Stimulated activated naive CD8-positive, alpha-beta T cell treated with anti-CD3 and anti-CD28 coated beads, Interleukin-15, Interleukin-2, amounts not matched to agents 100 ng/mL and 50 ng/mL, for 24 hours (primary cell): ENCODE results near the gene SGCD.

ENCODE experiments used
- H3K27ac Mint-ChIP-seq: one replicate; pipeline ENCODE4 v1.8.0; 2021; ENCODE audit warnings: mild to moderate bottlenecking, mixed read lengths
- H3K27me3 Mint-ChIP-seq: one replicate; pipeline ENCODE4 v1.8.0; 2021; ENCODE audit warnings: mixed read lengths
- H3K36me3 Mint-ChIP-seq: one replicate; pipeline ENCODE4 v1.8.0; 2021; ENCODE audit warnings: low read depth, mixed read lengths
- H3K4me1 Mint-ChIP-seq: one replicate; pipeline ENCODE4 v1.8.0; 2021; ENCODE audit warnings: low read depth, mixed read lengths
- H3K4me3 Mint-ChIP-seq: one replicate; pipeline ENCODE4 v1.8.0; 2021; ENCODE audit warnings: mild to moderate bottlenecking, mixed read lengths
- H3K9me3 Mint-ChIP-seq: one replicate; pipeline ENCODE4 v1.8.0; 2021; ENCODE audit warnings: mixed read lengths

The SGCD gene

GRCh38 chr5:156556666-156557406, 229.9 kb downstream of the SGCD start:
- no peak overlapping the region for H3K4me3 Mint-ChIP-seq
- H3K4me1 Mint-ChIP-seq: no peaks in the 10 kb centered on the region
- H3K9me3 Mint-ChIP-seq: no peaks in the 10 kb centered on the region
- H3K36me3 Mint-ChIP-seq: no peaks in the 10 kb centered on the region
- H3K27ac Mint-ChIP-seq: no peak overlapping the region
- H3K27me3 Mint-ChIP-seq: peaks cover 4% of the 10 kb centered on the region

- no peak overlapping the region for H3K27ac Mint-ChIP-seq
- no peaks in the 10 kb centered on the region for H3K9me3 Mint-ChIP-seq
- peaks cover 8% of the 10 kb centered on the region for H3K27me3 Mint-ChIP-seq
- no peaks in the 10 kb centered on the region for H3K36me3 Mint-ChIP-seq
- no peak overlapping the region for H3K4me3 Mint-ChIP-seq
- no peaks in the 10 kb centered on the region for H3K4me1 Mint-ChIP-seq
Observed at GRCh38 chr5:156560002-156560401, 233.0 kb downstream of the SGCD start.

GRCh38 chr5:156561651-156562050, 234.7 kb downstream of the SGCD start:
- Mint-ChIP-seq H3K4me3 (no peak overlapping the region), H3K36me3 (no peaks in the 10 kb centered on the region), H3K9me3 (no peaks in the 10 kb centered on the region), H3K27ac (no peak overlapping the region), H3K27me3 (peaks cover 4% of the 10 kb centered on the region), H3K4me1 (no peaks in the 10 kb centered on the region)

- Mint-ChIP-seq H3K27me3 (no peaks in the 10 kb centered on the region), H3K27ac (no peak overlapping the region), H3K4me1 (no peaks in the 10 kb centered on the region), H3K4me3 (no peak overlapping the region), H3K36me3 (no peaks in the 10 kb centered on the region), H3K9me3 (no peaks in the 10 kb centered on the region)
Observed at GRCh38 chr5:156570615-156571014, 243.7 kb downstream of the SGCD start.

- H3K27ac Mint-ChIP-seq: no peak overlapping the region
- no peak overlapping the region for H3K4me3 Mint-ChIP-seq
- H3K27me3 Mint-ChIP-seq: peaks cover 22% of the 10 kb centered on the region
- no peaks in the 10 kb centered on the region for H3K36me3 Mint-ChIP-seq
- H3K4me1 Mint-ChIP-seq: no peaks in the 10 kb centered on the region
- H3K9me3 Mint-ChIP-seq: peaks cover 5% of the 10 kb centered on the region
Observed at GRCh38 chr5:156581725-156582124, 254.8 kb downstream of the SGCD start.

- H3K4me1 Mint-ChIP-seq: no peaks in the 10 kb centered on the region
- no peaks in the 10 kb centered on the region for H3K36me3 Mint-ChIP-seq
- H3K4me3 Mint-ChIP-seq: no peak overlapping the region
Observed at GRCh38 chr5:156582193-156582598, 255.2 kb downstream of the SGCD start.

GRCh38 chr5:156584871-156585270, 257.9 kb downstream of the SGCD start:
- H3K4me3 Mint-ChIP-seq: no peak overlapping the region
- H3K27ac Mint-ChIP-seq: no peak overlapping the region
- H3K27me3 Mint-ChIP-seq: peaks cover 29% of the 10 kb centered on the region
- H3K36me3 Mint-ChIP-seq: no peaks in the 10 kb centered on the region
- peaks cover 5% of the 10 kb centered on the region for H3K9me3 Mint-ChIP-seq
- no peaks in the 10 kb centered on the region for H3K4me1 Mint-ChIP-seq

More at GRCh38 chr5:156582193-156582598, 255.2 kb downstream of the SGCD start:
- Mint-ChIP-seq H3K27ac (no peak overlapping the region), H3K9me3 (peaks cover 5% of the 10 kb centered on the region), H3K27me3 (peaks cover 23% of the 10 kb centered on the region)

- Mint-ChIP-seq H3K27me3 (peaks cover 23% of the 10 kb centered on the region), H3K4me3 (no peak overlapping the region), H3K9me3 (no peaks in the 10 kb centered on the region), H3K36me3 (no peaks in the 10 kb centered on the region), H3K27ac (no peak overlapping the region), H3K4me1 (no peaks in the 10 kb centered on the region)
Observed at GRCh38 chr5:156585999-156586398, 259.0 kb downstream of the SGCD start.

- Mint-ChIP-seq H3K36me3 (no peaks in the 10 kb centered on the region), H3K4me1 (no peaks in the 10 kb centered on the region), H3K27me3 (peaks cover 23% of the 10 kb centered on the region), H3K9me3 (no peaks in the 10 kb centered on the region), H3K27ac (no peak overlapping the region), H3K4me3 (no peak overlapping the region)
Observed at GRCh38 chr5:156587012-156587411, 260.0 kb downstream of the SGCD start.

GRCh38 chr5:156588306-156588705, 261.3 kb downstream of the SGCD start:
- Mint-ChIP-seq H3K4me3 (no peak overlapping the region), H3K27ac (no peak overlapping the region), H3K9me3 (no peaks in the 10 kb centered on the region), H3K36me3 (no peaks in the 10 kb centered on the region), H3K4me1 (no peaks in the 10 kb centered on the region), H3K27me3 (peaks cover 33% of the 10 kb centered on the region)

GRCh38 chr5:156589104-156589945, 262.4 kb downstream of the SGCD start:
- Mint-ChIP-seq H3K9me3 (no peaks in the 10 kb centered on the region), H3K27me3 (peaks cover 31% of the 10 kb centered on the region), H3K36me3 (no peaks in the 10 kb centered on the region), H3K4me3 (no peak overlapping the region), H3K4me1 (no peaks in the 10 kb centered on the region), H3K27ac (no peak overlapping the region)

- Mint-ChIP-seq H3K27me3 (peaks cover 33% of the 10 kb centered on the region), H3K4me1 (no peaks in the 10 kb centered on the region), H3K4me3 (no peak overlapping the region), H3K36me3 (no peaks in the 10 kb centered on the region), H3K9me3 (no peaks in the 10 kb centered on the region), H3K27ac (no peak overlapping the region)
Observed at GRCh38 chr5:156589946-156590216, 262.9 kb downstream of the SGCD start.

- no peak overlapping the region for H3K4me3 Mint-ChIP-seq
- peaks cover 35% of the 10 kb centered on the region for H3K27me3 Mint-ChIP-seq
- H3K36me3 Mint-ChIP-seq: no peaks in the 10 kb centered on the region
- no peak overlapping the region for H3K27ac Mint-ChIP-seq
- no peaks in the 10 kb centered on the region for H3K9me3 Mint-ChIP-seq
- no peaks in the 10 kb centered on the region for H3K4me1 Mint-ChIP-seq
Observed at GRCh38 chr5:156590978-156591377, 264.0 kb downstream of the SGCD start.

GRCh38 chr5:156591631-156592030, 264.7 kb downstream of the SGCD start:
- no peaks in the 10 kb centered on the region for H3K4me1 Mint-ChIP-seq
- H3K4me3 Mint-ChIP-seq: no peak overlapping the region
- H3K9me3 Mint-ChIP-seq: no peaks in the 10 kb centered on the region
- H3K36me3 Mint-ChIP-seq: no peaks in the 10 kb centered on the region
- H3K27ac Mint-ChIP-seq: no peak overlapping the region
- H3K27me3 Mint-ChIP-seq: peaks cover 28% of the 10 kb centered on the region

- peaks cover 23% of the 10 kb centered on the region for H3K27me3 Mint-ChIP-seq
- no peaks in the 10 kb centered on the region for H3K36me3 Mint-ChIP-seq
- no peak overlapping the region for H3K27ac Mint-ChIP-seq
- no peak overlapping the region for H3K4me3 Mint-ChIP-seq
- H3K4me1 Mint-ChIP-seq: no peaks in the 10 kb centered on the region
- H3K9me3 Mint-ChIP-seq: no peaks in the 10 kb centered on the region
Observed at GRCh38 chr5:156593546-156593945, 266.6 kb downstream of the SGCD start.
